Lower leg skin (tissue), 4 donors: ENCODE data around the gene FGF12. TPM values are rescaled to one million over a fixed set of nuclear protein-coding genes. Genes with fewer than 3 reads are reported as not detected.
"Not testable (repeated sequence)": the region's sequence is repeated elsewhere in the genome, so short reads cannot be mapped to it uniquely, and the experiment has no call there.

Experiments
- DNase-seq, 2 donors: peaks; one replicate each; pipeline ENCODE4 v3.0.0-alpha.2; 2019; ENCODE audit warnings: low spot score in 2 of 2
- H3K4me3 ChIP-seq: fragments of 200-600 bp; sonication (generic); 2 replicates; pipeline ENCODE4 v1.5.1; 2017; ENCODE audit warnings: mild to moderate bottlenecking, low read depth; ENCODE audit not compliant: poor library complexity, severe bottlenecking
- POLR2A ChIP-seq, 2 donors: fragments of 450-650 bp; IDR thresholded peaks; one replicate each; pipeline ENCODE4 v1.6.1; 2016 to 2017; ENCODE audit warnings: antibody characterized with exemption in 2 of 2, mild to moderate bottlenecking in 1 of 2, moderate library complexity in 1 of 2
- WGBS, 2 donors: methylation state at CpG; one replicate each; pipeline ENCODE4 v1.1.5; 2018; 5-methylcytosine and 5-hydroxymethylcytosine counted together
- intact Hi-C: fragments of 100-400 bp; cut with DNase I; formaldehyde crosslinking; loops from one replicate; pipeline ENCODE4 v1.15.0; 2023; ENCODE audit warnings: low total_unique reads
- total RNA-seq, 4 donors: library from RNA; depleted of rRNA; stranded (reverse); fragments of >200 nt; gene quantifications; one replicate each; pipeline ENCODE4 v1.1.0, GENCODE V29; 2016
- TF ChIP-seq, protein P1 (sequence below), 3 donors: fragments of 450-650 bp; IDR thresholded peaks; one replicate each; pipeline ENCODE4 v1.5.1; 2016; ENCODE audit warnings: antibody characterized with exemption in 3 of 3, mild to moderate bottlenecking in 3 of 3, moderate library complexity in 2 of 3

The FGF12 gene
- total RNA-seq, 4 donors from 2014 or later: 0.05 to 0.45 (median 0.19) TPM; not detected in 1

GRCh38 chr3:192747746-192748145 is 20.4 kb upstream of the FGF12 start:
- intact Hi-C loops: no loop called here
- TF ChIP-seq, protein P1, sequence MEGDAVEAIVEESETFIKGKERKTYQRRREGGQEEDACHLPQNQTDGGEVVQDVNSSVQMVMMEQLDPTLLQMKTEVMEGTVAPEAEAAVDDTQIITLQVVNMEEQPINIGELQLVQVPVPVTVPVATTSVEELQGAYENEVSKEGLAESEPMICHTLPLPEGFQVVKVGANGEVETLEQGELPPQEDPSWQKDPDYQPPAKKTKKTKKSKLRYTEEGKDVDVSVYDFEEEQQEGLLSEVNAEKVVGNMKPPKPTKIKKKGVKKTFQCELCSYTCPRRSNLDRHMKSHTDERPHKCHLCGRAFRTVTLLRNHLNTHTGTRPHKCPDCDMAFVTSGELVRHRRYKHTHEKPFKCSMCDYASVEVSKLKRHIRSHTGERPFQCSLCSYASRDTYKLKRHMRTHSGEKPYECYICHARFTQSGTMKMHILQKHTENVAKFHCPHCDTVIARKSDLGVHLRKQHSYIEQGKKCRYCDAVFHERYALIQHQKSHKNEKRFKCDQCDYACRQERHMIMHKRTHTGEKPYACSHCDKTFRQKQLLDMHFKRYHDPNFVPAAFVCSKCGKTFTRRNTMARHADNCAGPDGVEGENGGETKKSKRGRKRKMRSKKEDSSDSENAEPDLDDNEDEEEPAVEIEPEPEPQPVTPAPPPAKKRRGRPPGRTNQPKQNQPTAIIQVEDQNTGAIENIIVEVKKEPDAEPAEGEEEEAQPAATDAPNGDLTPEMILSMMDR (IDR thresholded peaks at IDR 0.05): no peak
- no peak for TF ChIP-seq POLR2A (IDR thresholded peaks at IDR 0.05)
- no peak overlapping the region for H3K4me3 ChIP-seq
- WGBS, 2 donors: 52 to 69% methylated on average over 3 of the region's 3 CpGs
- no peak for DNase-seq

DNA sequence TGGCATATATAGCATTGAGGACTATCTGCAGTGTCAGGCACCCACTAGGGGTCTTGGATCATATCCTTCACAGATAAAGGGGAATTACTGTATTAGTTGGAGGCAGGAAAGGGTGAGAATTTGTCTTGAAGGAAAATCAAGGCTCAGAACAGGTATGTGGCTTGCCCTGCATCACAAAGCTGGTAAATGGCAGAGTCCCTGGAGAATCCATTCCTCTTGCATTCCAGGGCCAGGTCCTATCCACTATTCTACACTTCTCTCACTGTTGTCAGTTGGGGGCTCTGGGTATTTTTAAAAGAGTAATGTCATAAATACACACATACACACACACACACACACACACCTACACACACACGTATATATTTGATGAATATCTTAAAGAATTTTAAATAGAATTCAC is 19.8 kb upstream of the FGF12 start:
- DNase-seq: no peak
- TF ChIP-seq POLR2A (IDR thresholded peaks at IDR 0.05): no peak
- TF ChIP-seq, protein P1 (IDR thresholded peaks at IDR 0.05): no peak
- intact Hi-C loops: no loop called here
- 75 to 85% methylated on average over 1 of the region's 1 CpG for WGBS, 2 donors
- no peak overlapping the region for H3K4me3 ChIP-seq

DNA sequence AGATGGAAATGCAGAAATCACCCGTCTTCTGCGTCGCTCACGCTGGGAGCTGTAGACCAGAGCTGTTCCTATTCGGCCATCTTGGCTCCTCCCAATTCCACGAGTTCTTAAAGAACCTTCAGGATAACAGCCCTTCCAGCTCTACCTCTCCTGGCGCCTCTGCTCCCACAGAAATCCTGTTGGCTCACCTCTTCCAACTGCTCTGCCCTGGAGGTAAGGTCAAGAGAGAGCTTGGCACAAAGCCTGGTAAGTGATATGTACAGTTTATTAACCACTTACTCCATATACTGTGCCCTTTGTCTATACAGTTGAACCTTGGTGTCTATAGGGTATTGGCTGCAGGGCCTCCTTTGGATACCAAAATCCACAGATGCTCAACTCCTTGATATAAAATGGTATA is 17.8 kb upstream of the FGF12 start:
- DNase-seq: no peak
- H3K4me3 ChIP-seq: no peak overlapping the region
- WGBS, 2 donors: 93 to 95% methylated on average over 7 of the region's 7 CpGs
- intact Hi-C loops: no loop called here
- TF ChIP-seq, protein P1 (IDR thresholded peaks at IDR 0.05): no peak
- no peak for TF ChIP-seq POLR2A (IDR thresholded peaks at IDR 0.05)

DNA sequence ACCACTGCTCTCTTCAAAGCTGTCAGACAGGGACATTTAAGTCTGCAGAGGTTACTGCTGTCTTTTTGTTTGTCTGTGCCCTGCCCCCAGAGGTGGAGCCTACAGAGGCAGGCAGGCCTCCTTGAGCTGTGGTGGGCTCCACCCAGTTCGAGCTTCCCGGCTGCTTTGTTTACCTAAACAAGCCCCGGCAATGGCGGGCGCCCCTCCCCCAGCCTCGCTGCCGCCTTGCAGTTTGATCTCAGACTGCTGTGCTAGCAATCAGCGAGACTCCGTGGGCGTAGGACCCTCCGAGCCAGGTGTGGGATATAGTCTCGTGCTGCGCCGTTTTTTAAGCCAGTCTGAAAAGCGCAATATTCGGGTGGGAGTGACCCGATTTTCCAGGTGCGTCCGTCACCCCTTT is 17.3 kb upstream of the FGF12 start:
- intact Hi-C loops, DNase-seq, H3K4me3 ChIP-seq: not testable (repeated sequence)
- WGBS, 2 donors: 63 to 78% methylated on average over 15 of the region's 19 CpGs

DNA sequence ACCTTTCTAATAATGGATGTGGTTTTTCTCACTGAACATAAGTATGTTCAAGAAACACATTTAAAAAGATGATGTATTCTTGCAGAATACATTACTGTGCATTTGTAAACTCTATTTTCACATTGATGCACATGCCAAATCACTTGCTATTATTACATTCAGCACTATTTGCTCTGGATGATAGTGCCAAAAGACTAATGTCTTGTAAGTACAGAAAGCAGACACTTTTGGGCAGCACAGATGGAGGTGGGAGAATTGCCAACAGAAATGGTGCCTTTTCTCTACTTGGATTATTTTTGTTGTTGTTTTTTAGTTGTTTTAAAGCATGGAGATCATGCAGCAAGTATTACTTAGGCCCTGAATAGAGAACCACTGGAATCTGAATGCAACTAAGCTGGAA is 10.2 kb upstream of the FGF12 start:
- H3K4me3 ChIP-seq: no peak overlapping the region
- TF ChIP-seq, protein P1 (IDR thresholded peaks at IDR 0.05): no peak
- no peak for TF ChIP-seq POLR2A (IDR thresholded peaks at IDR 0.05)
- intact Hi-C loops: no loop called here
- DNase-seq: no peak

DNA sequence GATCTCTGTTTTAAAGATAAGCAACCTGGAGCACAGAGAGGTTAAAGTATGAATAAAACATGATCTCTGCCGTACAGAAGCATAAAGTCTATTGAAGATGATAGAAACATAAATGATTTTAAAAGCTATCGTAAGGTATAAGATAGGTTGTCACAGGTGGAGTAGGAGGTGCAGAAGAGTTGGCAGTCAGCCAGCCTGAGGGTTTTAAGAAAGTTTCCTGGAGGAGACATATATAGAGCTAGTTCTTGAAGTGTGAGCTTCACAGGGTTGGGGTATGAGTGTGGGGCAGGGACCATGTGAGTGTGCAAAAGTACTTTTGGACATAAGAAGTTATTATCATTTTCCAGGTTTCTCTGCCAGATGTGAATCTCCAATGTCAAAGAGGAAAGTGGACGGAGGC is 3.9 kb upstream of the FGF12 start:
- H3K4me3 ChIP-seq: no peak overlapping the region
- 68 to 73% methylated on average over 3 of the region's 3 CpGs for WGBS, 2 donors
- DNase-seq: no peak
- TF ChIP-seq, protein P1 (IDR thresholded peaks at IDR 0.05): no peak
- no peak for TF ChIP-seq POLR2A (IDR thresholded peaks at IDR 0.05)
- intact Hi-C loops: no loop called here
